GM19438 (cell line): ENCODE results near the gene TBC1D9.
A peak's percentile ranks its signal among the peaks of the same experiment; 100 is the strongest.

Source experiments
- ATAC-seq: cut with Tn5 transposase; IDR thresholded peaks from one replicate; pipeline ENCODE4 v1.9.1; 2021; ENCODE audit warnings: low read depth; ENCODE audit not compliant: unreplicated experiment

The TBC1D9 gene

DNA sequence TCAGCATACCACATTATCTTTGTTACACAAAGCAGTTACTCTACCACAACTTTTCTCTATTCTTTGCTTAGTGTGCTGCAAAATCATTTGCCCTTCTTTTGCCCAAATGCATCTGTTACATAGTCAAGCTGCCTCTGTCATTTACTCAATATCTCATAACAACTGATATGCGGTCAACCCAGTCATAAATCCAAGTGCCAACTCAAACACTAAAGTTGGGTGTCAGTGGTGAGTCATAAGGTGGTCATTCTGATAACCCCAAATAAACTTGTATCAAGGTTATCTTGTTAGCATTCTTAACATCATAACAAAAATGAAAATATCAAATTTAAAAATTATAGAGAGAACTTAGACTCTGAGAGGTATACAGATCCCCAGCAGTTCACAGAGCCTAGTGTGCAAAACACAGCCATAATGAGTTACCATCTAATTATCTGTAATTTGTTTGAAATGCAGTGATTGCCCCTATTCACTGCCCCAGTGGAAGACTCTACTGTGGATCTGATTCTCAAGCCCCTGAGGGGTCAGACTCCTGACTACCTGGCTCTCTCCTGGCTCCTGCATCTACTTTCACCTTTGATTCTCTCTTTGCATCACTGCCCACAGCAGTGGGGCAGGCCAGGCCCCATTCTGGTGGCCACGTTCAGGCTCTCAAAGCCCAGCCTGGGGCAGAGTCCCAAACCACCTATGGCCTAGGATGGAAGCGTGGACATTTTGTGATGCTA lies 29.2 kb downstream of the TBC1D9 start:
- ATAC-seq, result no peak

GRCh38 chr4:140725556-140725955 lies 30.6 kb downstream of the TBC1D9 start:
- ATAC-seq, result no peak

DNA sequence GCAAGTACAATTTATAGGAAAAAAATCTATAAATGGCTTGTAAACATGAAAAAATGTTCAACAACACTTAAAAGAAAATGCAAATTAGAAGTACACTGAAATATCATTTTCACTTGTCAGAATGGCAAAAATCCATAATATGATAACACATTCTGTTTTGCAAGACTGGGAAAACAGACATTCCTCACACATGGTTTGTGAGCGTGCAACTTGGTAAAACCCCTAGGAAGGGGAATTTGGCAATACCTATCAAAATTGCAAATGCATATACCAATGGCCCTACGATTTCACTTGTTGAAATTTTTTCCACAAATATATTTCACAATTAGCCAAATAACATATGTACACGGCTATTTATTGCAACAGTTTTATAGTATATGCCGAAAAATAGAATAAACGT lies 31.4 kb downstream of the TBC1D9 start:
- no peak for ATAC-seq

- ATAC-seq, result peak; percentile 53
Observed at GRCh38 chr4:140720387-140721304, 35.5 kb downstream of the TBC1D9 start.

GRCh38 chr4:140719686-140720085 lies 36.5 kb downstream of the TBC1D9 start:
- ATAC-seq, result no peak

GRCh38 chr4:140719022-140719421 lies 37.2 kb downstream of the TBC1D9 start:
- ATAC-seq, result no peak

- no peak for ATAC-seq
Observed at GRCh38 chr4:140718241-140718952, 37.8 kb downstream of the TBC1D9 start.

DNA sequence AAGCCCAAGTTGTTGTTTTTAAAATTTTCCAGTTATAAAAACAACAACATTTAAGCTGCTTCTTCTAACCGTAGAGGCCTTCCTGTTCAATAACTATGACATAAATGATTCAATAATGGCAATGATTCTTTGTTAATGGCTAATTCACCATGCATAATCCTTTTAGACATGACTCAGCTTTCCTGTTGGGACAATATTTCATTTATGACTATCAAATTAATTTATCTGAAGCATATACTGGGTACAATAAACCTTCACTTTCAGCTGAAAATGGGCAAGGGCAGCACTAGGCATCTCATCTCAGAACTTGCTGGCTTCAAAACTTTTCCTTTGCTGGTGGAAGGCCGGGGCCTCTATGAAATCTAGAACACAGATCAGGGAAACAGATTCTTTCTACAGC lies 38.9 kb downstream of the TBC1D9 start:
- ATAC-seq, result no peak

- no peak for ATAC-seq
Observed at GRCh38 chr4:140715119-140715518, 41.1 kb downstream of the TBC1D9 start.

GRCh38 chr4:140711910-140712309 lies 44.3 kb downstream of the TBC1D9 start:
- ATAC-seq, result no peak

DNA sequence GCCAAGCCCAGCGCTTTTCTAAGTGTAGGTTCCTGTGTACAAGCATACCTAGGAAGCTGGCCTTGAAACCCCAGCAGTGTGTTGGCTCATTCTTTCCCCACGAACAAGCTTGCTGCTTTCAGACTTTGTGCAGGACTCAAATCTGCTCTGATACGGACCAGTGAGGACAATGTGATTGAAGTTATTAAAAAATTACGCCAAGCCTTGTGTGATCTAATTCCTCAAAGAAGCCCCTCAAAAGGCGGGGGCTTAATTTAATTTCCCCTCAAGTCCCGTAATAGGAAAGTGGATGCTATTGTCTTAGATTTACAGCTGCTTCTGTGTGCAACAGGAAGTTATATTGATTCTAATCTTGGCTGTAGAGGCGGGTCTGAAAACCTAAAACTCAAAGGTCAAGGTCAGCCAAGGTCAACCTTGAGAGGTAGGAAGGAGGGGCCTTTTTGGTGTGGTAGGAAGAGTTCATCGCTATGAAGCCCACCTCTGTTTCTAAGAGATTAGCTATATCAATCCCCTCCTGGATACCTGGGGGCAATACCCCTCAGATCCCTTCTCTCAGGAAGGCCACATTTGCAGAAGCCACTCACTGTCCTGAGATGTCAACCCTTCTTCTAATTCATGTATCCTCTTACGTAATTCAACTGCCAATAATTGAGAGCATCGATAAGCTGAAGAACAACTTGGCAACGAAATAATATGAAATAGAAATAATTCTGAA lies 45.1 kb downstream of the TBC1D9 start:
- no peak for ATAC-seq

GRCh38 chr4:140707325-140707724 lies 48.9 kb downstream of the TBC1D9 start:
- no peak for ATAC-seq

GRCh38 chr4:140706665-140707064 lies 49.5 kb downstream of the TBC1D9 start:
- ATAC-seq, result no peak

DNA sequence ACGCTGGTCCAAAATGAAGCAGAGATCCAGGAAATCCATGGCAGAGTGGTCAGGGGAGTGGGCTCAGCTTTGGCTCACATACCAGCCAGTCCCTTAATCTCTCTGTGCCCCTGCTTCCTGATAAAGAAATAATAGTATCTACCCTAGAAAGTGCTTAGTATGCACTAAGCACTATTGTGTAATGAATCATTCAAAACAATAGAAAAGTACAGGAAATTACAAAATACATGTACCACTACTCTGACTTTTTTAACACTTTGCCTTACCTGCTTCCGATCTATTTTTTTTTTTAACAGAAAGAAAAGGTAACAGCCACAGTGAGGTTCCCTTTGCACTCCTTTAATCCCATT lies 49.9 kb downstream of the TBC1D9 start:
- no peak for ATAC-seq

DNA sequence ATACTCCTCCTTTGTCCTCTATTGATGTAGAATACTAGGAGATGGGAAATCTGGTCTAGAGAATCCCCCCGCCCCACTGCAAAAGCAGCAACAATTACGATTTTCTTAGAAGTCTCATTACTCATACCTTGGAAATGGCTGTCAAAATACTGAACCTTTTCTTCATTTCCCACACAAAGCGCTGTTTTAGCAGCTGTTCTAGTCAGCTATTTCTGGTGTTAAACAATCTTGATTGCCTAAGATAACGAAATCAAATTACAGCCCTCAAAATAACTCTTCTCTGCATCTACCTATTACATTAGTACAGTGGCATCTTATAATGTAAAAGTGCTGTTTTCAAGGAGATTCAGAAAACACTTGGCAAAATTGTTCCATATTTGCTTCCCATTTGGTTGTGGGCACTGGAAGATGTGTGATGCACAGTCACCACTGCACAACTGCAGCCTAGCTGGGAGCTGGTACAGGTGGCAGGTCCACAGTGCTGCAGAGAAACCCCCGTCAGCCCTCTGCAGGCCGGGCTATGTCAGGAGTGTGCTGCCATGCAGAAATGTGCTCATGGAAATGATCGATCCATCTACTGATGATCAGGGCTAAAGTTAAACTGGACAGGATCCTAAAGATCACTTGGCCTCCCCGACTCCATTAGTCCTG lies 50.4 kb downstream of the TBC1D9 start:
- ATAC-seq, result no peak

GRCh38 chr4:140704964-140705363 lies 51.2 kb downstream of the TBC1D9 start:
- no peak for ATAC-seq

GRCh38 chr4:140704392-140704960 lies 51.7 kb downstream of the TBC1D9 start:
- ATAC-seq, result no peak

DNA sequence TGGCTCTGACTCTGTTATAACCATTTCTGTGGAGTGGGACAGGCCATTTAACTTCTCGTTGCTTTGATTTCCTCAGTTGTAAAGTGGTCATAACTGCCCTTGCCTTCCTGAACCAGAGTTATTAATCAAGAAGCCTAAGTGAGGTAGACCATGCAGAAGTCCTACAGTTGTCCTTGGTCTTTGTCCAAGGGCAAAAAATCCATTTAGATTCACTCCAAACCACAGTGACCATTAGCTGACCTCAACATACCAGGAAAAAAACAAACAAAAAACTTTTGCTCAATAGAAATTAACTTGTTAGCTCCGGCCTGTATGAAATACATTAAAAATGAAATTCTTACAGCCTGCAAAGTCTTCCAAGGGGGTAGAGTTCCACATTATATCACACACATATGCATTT lies 52.7 kb downstream of the TBC1D9 start:
- no peak for ATAC-seq

DNA sequence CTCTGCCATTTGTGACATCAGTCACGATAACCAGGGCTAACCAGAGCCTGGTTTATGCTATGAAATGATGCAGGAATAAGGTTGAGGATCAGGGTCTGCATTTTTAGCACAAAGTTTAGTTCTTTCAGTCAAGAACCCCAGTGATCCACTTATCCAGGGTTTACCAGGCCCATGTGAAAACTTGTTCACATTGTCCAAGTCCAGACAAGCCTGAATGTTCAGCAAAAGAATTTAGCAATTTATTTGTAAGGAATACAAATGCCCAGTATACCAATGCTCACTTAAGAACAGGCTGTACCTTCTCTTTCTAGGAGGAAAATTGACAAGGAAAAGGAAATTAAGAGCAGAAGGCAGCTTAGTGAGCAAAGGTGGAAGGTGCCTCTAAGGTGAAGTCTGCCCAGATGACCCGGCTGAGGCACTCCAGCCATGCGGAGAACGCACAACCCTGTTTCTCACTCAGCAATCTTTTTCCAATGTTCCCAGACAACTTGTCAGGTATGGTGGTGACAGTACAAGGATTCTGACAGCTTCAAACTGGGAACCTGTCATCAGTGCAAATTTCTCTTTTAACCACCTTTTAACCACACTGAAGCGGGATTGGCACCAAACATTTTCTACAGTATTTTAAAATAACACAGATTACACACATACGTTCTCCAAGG lies 54.0 kb downstream of the TBC1D9 start:
- ATAC-seq, result no peak
